HepG2 (cell line): ENCODE measurements around the gene PPIB.

Source experiments
- NR1H2 ChIP-seq: sonication (generic); formaldehyde crosslinking; IDR thresholded peaks from 2 replicates; pipeline ENCODE4 v1.8.1; 2022; ENCODE audit warnings: low read depth, missing genetic modification reagents, borderline replicate concordance
- TF ChIP-seq, protein P1 (sequence below): sonication (generic); formaldehyde crosslinking; IDR thresholded peaks from 2 replicates; pipeline ENCODE4 v1.5.0; 2020; ENCODE audit warnings: mild to moderate bottlenecking, missing genetic modification reagents, moderate library complexity

DNA sequence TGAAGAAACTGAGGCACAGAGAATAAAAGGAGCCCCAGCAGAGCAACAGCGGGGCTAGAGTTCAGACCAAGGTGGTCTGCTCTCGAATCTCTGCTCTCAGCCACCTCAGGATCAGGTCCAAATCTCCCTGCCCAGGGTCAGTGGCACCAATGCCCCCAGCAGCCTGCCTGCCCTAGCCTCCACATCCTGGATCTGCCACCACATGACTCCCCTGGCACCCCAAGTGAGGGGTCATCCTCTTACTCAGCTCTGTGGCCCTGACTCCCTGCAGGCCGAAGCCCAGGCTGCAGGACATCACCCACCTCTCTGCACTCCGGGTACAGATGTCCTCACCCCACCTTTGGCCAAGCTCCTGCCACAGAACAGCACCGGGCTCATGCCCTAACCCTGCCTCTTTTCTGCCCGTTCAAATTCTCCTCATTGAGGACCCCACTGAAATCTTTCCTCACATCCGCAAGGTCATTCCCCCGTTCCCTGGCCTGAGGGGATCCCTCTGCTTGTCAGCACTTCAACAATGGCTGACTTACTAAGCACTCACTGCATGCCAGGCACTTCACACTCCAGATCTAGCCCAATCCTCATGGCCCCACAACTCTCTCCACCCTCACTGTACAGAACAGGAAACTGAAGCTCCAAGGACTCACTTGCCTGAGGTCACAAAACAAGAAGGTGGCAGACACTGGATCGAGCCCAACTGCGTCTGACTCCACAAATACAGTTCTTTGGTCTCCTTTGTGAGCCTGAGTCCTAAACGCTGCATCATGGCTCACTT lies 4.3 kb downstream of the PPIB start:
- TF ChIP-seq, protein P1, sequence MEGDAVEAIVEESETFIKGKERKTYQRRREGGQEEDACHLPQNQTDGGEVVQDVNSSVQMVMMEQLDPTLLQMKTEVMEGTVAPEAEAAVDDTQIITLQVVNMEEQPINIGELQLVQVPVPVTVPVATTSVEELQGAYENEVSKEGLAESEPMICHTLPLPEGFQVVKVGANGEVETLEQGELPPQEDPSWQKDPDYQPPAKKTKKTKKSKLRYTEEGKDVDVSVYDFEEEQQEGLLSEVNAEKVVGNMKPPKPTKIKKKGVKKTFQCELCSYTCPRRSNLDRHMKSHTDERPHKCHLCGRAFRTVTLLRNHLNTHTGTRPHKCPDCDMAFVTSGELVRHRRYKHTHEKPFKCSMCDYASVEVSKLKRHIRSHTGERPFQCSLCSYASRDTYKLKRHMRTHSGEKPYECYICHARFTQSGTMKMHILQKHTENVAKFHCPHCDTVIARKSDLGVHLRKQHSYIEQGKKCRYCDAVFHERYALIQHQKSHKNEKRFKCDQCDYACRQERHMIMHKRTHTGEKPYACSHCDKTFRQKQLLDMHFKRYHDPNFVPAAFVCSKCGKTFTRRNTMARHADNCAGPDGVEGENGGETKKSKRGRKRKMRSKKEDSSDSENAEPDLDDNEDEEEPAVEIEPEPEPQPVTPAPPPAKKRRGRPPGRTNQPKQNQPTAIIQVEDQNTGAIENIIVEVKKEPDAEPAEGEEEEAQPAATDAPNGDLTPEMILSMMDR = no peak
- no peak for TF ChIP-seq NR1H2 (CRISPR knock-in tag)
